K562 (cell line): Measurements from ENCODE around the gene TXNL4A. TPM values are rescaled to one million over a fixed set of nuclear protein-coding genes. Genes with fewer than 3 reads are reported as not detected.

ENCODE experiments used
- CBX5 ChIP-seq: IDR thresholded peaks from 2 replicates; pipeline ENCODE4 v1.6.1; 2014; ENCODE audit warnings: low read depth, borderline replicate concordance
- KLF16 ChIP-seq: IDR thresholded peaks from 2 replicates; pipeline ENCODE4 v1.6.1; 2016; ENCODE audit warnings: antibody characterized with exemption
- PRPF4 ChIP-seq: fragments of 200-400 bp; formaldehyde crosslinking; IDR thresholded peaks from one replicate; pipeline ENCODE4 v1.6.1; 2017; ENCODE audit warnings: low read length, low read depth, mild to moderate bottlenecking; ENCODE audit not compliant: insufficient read depth, poor library complexity, severe bottlenecking
- SP2 ChIP-seq: IDR thresholded peaks from 2 replicates; pipeline ENCODE4 v1.6.1; 2011; ENCODE audit warnings: mild to moderate bottlenecking, low read depth, low read length, moderate library complexity; ENCODE audit not compliant: poor library complexity, severe bottlenecking; ENCODE audit errors: extremely low read depth
- ZNF589 ChIP-seq: fragments of 200-800 bp; sonication (Bioruptor generic); IDR thresholded peaks from 2 replicates; pipeline ENCODE4 v1.6.1; 2016; ENCODE audit warnings: low read depth, missing genetic modification characterization, missing compliant biosample characterization
- polyA plus RNA-seq, 8 experiments: library from polyadenylated mRNA; depleted of rRNA in 4 of 8; stranded (reverse) in 5 of 8; unstranded in 3 of 8; fragments of >200 nt; fragmentation: Nextera tagmentation in 2 of 8; fragmentation: Illumina TruSeq in 1 of 8; extraction: Ambion mirVana in 2 of 8; extraction: Trizol in 1 of 8; gene quantifications; 2 replicates each; pipeline versions ENCODE4 v1.2.1 to v1.2.3, GENCODE V29; 2011 to 2014; ENCODE audit warnings: inconsistent platforms in 1 of 8, missing spikeins in 1 of 8
- total RNA-seq, 7 experiments: library from RNA; depleted of rRNA in 6 of 7; stranded (reverse); fragments of >200 nt in 6 of 7; fragmentation: Illumina TruSeq in 2 of 7; extraction: Trizol in 2 of 7; gene quantifications; 2 replicates each; pipeline versions ENCODE4 v1.2.1 to v1.2.3, GENCODE V29; 2011 to 2021; ENCODE audit warnings: low replicate concordance in 1 of 7
- TF ChIP-seq, protein P1 (sequence below), 2 experiments: fragments of 450-650 bp; formaldehyde crosslinking in 1 of 2; IDR thresholded peaks; 2 replicates each; pipeline versions ENCODE4 v1.4.0 to v1.6.1; 2014 to 2020; ENCODE audit warnings: mild to moderate bottlenecking in 2 of 2, borderline replicate concordance in 1 of 2, low read depth in 1 of 2
- TF ChIP-seq, protein P2 (sequence below): fragments of 250-450 bp; sonication (Bioruptor Pico); IDR thresholded peaks from 2 replicates; pipeline ENCODE4 v1.4.0; 2020; ENCODE audit warnings: mild to moderate bottlenecking, moderate library complexity
- TF ChIP-seq, protein P3 (sequence below), 3 experiments: fragments of 200-800 bp in 1 of 3; fragments of 250-450 bp in 1 of 3; fragments of 450-650 bp in 1 of 3; sonication (Bioruptor Pico) in 1 of 3; sonication (Bioruptor generic) in 1 of 3; formaldehyde crosslinking in 1 of 3; IDR thresholded peaks; 2 replicates each; pipeline versions ENCODE4 v1.6.1 to v1.8.0; 2016 to 2022; ENCODE audit warnings: mild to moderate bottlenecking in 2 of 3, missing genetic modification characterization in 2 of 3, missing compliant biosample characterization in 1 of 3, moderate library complexity in 1 of 3
- TF ChIP-seq, protein P4 (sequence below): fragments of 250-450 bp; sonication (Bioruptor Pico); IDR thresholded peaks from 2 replicates; pipeline ENCODE4 v1.4.0; 2020; ENCODE audit warnings: borderline replicate concordance

TXNL4A gene
- total and polyA plus RNA-seq, 9 of the 15 experiments (the other 6 are each of a cell fraction or from before 2014, with no cell fraction given): 27.0 to 132 (median 87.5) TPM

DNA sequence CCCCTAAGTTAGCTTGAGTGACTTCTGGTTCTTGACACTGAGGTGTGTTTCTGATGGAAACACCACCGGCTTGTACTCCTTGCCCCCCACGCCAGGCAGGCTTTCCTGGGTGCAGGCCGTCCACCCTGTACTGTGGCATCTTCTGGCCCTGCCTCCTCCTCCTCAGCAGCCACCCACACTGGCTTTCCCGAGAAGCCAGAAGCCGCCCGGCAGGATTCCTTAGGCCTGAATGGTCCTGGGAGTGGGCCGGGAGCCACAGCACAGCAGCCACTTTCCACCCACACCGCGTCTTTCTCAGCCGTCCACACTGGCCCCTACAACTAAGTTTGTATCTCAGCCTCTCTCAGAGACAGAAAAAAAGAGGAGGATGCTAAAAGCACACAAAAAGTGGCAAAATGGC, 26.1 kb downstream of the TXNL4A start (continued):
- TF ChIP-seq, protein P1, sequence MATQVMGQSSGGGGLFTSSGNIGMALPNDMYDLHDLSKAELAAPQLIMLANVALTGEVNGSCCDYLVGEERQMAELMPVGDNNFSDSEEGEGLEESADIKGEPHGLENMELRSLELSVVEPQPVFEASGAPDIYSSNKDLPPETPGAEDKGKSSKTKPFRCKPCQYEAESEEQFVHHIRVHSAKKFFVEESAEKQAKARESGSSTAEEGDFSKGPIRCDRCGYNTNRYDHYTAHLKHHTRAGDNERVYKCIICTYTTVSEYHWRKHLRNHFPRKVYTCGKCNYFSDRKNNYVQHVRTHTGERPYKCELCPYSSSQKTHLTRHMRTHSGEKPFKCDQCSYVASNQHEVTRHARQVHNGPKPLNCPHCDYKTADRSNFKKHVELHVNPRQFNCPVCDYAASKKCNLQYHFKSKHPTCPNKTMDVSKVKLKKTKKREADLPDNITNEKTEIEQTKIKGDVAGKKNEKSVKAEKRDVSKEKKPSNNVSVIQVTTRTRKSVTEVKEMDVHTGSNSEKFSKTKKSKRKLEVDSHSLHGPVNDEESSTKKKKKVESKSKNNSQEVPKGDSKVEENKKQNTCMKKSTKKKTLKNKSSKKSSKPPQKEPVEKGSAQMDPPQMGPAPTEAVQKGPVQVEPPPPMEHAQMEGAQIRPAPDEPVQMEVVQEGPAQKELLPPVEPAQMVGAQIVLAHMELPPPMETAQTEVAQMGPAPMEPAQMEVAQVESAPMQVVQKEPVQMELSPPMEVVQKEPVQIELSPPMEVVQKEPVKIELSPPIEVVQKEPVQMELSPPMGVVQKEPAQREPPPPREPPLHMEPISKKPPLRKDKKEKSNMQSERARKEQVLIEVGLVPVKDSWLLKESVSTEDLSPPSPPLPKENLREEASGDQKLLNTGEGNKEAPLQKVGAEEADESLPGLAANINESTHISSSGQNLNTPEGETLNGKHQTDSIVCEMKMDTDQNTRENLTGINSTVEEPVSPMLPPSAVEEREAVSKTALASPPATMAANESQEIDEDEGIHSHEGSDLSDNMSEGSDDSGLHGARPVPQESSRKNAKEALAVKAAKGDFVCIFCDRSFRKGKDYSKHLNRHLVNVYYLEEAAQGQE (IDR thresholded peaks at IDR 0.05; ENCODE audit: borderline replicate concordance): no peak
- TF ChIP-seq, protein P1 (CRISPR knock-in tag; IDR thresholded peaks at IDR 0.05; ENCODE audit: low read depth): no peak
- TF ChIP-seq KLF16 (no peak), SP2 (no peak), PRPF4 (no peak), CBX5 (no peak), ZNF589 (CRISPR knock-in tag) (no peak)
- TF ChIP-seq, protein P2, sequence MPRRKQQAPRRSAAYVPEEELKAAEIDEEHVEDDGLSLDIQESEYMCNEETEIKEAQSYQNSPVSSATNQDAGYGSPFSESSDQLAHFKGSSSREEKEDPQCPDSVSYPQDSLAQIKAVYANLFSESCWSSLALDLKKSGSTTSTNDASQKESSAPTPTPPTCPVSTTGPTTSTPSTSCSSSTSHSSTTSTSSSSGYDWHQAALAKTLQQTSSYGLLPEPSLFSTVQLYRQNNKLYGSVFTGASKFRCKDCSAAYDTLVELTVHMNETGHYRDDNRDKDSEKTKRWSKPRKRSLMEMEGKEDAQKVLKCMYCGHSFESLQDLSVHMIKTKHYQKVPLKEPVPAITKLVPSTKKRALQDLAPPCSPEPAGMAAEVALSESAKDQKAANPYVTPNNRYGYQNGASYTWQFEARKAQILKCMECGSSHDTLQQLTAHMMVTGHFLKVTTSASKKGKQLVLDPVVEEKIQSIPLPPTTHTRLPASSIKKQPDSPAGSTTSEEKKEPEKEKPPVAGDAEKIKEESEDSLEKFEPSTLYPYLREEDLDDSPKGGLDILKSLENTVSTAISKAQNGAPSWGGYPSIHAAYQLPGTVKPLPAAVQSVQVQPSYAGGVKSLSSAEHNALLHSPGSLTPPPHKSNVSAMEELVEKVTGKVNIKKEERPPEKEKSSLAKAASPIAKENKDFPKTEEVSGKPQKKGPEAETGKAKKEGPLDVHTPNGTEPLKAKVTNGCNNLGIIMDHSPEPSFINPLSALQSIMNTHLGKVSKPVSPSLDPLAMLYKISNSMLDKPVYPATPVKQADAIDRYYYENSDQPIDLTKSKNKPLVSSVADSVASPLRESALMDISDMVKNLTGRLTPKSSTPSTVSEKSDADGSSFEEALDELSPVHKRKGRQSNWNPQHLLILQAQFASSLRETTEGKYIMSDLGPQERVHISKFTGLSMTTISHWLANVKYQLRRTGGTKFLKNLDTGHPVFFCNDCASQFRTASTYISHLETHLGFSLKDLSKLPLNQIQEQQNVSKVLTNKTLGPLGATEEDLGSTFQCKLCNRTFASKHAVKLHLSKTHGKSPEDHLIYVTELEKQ (CRISPR knock-in tag): no peak
- TF ChIP-seq, protein P3, sequence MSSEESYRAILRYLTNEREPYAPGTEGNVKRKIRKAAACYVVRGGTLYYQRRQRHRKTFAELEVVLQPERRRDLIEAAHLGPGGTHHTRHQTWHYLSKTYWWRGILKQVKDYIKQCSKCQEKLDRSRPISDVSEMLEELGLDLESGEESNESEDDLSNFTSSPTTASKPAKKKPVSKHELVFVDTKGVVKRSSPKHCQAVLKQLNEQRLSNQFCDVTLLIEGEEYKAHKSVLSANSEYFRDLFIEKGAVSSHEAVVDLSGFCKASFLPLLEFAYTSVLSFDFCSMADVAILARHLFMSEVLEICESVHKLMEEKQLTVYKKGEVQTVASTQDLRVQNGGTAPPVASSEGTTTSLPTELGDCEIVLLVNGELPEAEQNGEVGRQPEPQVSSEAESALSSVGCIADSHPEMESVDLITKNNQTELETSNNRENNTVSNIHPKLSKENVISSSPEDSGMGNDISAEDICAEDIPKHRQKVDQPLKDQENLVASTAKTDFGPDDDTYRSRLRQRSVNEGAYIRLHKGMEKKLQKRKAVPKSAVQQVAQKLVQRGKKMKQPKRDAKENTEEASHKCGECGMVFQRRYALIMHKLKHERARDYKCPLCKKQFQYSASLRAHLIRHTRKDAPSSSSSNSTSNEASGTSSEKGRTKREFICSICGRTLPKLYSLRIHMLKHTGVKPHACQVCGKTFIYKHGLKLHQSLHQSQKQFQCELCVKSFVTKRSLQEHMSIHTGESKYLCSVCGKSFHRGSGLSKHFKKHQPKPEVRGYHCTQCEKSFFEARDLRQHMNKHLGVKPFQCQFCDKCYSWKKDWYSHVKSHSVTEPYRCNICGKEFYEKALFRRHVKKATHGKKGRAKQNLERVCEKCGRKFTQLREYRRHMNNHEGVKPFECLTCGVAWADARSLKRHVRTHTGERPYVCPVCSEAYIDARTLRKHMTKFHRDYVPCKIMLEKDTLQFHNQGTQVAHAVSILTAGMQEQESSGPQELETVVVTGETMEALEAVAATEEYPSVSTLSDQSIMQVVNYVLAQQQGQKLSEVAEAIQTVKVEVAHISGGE (CRISPR knock-in tag; IDR thresholded peaks at IDR 0.05): no peak
- TF ChIP-seq, protein P4, sequence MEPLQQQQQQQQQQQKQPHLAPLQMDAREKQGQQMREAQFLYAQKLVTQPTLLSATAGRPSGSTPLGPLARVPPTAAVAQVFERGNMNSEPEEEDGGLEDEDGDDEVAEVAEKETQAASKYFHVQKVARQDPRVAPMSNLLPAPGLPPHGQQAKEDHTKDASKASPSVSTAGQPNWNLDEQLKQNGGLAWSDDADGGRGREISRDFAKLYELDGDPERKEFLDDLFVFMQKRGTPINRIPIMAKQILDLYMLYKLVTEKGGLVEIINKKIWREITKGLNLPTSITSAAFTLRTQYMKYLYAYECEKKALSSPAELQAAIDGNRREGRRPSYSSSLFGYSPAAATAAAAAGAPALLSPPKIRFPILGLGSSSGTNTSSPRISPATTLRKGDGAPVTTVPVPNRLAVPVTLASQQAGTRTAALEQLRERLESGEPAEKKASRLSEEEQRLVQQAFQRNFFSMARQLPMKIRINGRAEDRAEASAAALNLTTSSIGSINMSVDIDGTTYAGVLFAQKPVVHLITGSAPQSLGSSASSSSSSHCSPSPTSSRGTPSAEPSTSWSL: no peak
